Spleen (tissue), 7 donors: ENCODE data around the gene NRDC.

Source experiments
- POLR2A ChIP-seq, 3 donors: fragments of 450-650 bp; IDR thresholded peaks; one replicate each; pipeline ENCODE4 v1.5.1; 2017; ENCODE audit warnings: antibody characterized with exemption in 3 of 3, mild to moderate bottlenecking in 1 of 3
- TF ChIP-seq, protein P1 (sequence below), 11 experiments: fragments of 200-600 bp in 7 of 11; fragments of 450-650 bp in 4 of 11; sonication (generic) in 4 of 11; IDR thresholded peaks in 8 of 11; conservative IDR thresholded peaks in 3 of 11; 1 replicate in 7 of 11; 2 replicates in 4 of 11; pipeline versions ENCODE4 v1.4.0 to v1.8.0; 2016 to 2021; ENCODE audit warnings: antibody characterized with exemption in 11 of 11, inconsistent platforms in 4 of 11, mild to moderate bottlenecking in 1 of 11
- donor health status: DM: no; HTN: no; CAD: no; lungs with moderate emphysema.
- donor health status: DM: no; HTN: no; CAD: no.
- donor health status: DM: no; HTN: no; CAD: no.

DNA sequence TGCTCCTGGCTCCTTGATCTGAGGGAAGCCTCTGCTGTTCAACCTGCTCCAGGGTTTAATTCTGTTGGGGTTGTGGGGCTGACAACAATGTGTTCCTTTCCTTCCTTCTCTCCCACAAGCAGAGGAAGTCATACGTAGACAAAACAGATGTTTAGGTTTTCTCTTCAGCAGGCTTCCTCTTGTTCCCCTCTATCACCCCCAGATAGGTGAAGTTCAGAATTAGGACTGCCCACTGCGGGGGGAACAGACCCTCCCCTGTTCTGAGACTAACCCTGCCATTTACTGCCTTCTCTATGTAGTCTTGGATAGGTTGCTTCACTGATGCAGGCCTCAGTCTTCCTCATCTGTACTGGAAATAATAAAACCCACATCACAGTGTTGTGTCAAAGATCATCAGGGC lies 30.0 kb upstream of the NRDC start:
- TF ChIP-seq, protein P1, sequence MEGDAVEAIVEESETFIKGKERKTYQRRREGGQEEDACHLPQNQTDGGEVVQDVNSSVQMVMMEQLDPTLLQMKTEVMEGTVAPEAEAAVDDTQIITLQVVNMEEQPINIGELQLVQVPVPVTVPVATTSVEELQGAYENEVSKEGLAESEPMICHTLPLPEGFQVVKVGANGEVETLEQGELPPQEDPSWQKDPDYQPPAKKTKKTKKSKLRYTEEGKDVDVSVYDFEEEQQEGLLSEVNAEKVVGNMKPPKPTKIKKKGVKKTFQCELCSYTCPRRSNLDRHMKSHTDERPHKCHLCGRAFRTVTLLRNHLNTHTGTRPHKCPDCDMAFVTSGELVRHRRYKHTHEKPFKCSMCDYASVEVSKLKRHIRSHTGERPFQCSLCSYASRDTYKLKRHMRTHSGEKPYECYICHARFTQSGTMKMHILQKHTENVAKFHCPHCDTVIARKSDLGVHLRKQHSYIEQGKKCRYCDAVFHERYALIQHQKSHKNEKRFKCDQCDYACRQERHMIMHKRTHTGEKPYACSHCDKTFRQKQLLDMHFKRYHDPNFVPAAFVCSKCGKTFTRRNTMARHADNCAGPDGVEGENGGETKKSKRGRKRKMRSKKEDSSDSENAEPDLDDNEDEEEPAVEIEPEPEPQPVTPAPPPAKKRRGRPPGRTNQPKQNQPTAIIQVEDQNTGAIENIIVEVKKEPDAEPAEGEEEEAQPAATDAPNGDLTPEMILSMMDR (IDR thresholded peaks at IDR 0.05 in 8 of 11, conservative IDR thresholded peaks at IDR 0.05 in 3 of 11): no peak
- no peak for TF ChIP-seq POLR2A (IDR thresholded peaks at IDR 0.05)
